ENCODE measurements around the gene ALDH5A1. TPM values are rescaled to one million over a fixed set of nuclear protein-coding genes. Genes with fewer than 3 reads are reported as not detected.

The ALDH5A1 gene
- total and polyA plus RNA-seq, 2 of the 13 experiments (the other 11 are each of a cell fraction or from before 2014, with no cell fraction given), result 12.8 to 32.5 TPM

DNA sequence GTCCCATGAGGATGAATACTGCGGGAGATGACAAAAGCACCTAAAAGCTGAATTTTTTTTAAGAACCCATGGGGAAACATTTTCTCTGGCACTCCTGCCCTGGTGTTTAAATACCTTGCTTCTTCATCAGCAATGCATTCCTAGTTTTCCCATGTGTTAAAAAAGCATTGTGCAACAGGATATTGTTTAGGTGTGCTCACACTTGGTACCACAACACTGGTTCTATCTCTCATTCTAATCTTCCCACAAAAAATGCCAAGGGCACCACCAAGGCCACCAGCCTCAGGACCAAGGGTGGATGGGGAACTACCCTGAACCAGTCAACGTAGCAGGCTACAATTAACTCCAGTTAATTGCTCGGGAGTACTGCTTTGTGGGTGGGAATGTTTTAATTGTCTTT, 50.9 kb downstream of the ALDH5A1 start:
- peak; percentile 51; the same call in 1 of the 2 replicates for TF ChIP-seq CEBPB (IDR thresholded peaks at IDR 0.05; ENCODE audit: borderline replicate concordance, low read depth, low read length)
- TF ChIP-seq, protein P1, sequence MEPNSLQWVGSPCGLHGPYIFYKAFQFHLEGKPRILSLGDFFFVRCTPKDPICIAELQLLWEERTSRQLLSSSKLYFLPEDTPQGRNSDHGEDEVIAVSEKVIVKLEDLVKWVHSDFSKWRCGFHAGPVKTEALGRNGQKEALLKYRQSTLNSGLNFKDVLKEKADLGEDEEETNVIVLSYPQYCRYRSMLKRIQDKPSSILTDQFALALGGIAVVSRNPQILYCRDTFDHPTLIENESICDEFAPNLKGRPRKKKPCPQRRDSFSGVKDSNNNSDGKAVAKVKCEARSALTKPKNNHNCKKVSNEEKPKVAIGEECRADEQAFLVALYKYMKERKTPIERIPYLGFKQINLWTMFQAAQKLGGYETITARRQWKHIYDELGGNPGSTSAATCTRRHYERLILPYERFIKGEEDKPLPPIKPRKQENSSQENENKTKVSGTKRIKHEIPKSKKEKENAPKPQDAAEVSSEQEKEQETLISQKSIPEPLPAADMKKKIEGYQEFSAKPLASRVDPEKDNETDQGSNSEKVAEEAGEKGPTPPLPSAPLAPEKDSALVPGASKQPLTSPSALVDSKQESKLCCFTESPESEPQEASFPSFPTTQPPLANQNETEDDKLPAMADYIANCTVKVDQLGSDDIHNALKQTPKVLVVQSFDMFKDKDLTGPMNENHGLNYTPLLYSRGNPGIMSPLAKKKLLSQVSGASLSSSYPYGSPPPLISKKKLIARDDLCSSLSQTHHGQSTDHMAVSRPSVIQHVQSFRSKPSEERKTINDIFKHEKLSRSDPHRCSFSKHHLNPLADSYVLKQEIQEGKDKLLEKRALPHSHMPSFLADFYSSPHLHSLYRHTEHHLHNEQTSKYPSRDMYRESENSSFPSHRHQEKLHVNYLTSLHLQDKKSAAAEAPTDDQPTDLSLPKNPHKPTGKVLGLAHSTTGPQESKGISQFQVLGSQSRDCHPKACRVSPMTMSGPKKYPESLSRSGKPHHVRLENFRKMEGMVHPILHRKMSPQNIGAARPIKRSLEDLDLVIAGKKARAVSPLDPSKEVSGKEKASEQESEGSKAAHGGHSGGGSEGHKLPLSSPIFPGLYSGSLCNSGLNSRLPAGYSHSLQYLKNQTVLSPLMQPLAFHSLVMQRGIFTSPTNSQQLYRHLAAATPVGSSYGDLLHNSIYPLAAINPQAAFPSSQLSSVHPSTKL (CRISPR knock-in tag; IDR thresholded peaks at IDR 0.05), result no peak
- no peak for TF ChIP-seq SOX13 (IDR thresholded peaks at IDR 0.05)
- peak in 1 of 2 experiments; percentile 19; a peak in 1 of 4 replicates for TF ChIP-seq SOX13 (CRISPR knock-in tag; conservative IDR thresholded peaks at IDR 0.05 in 1 of 2, IDR thresholded peaks at IDR 0.05 in 1 of 2)
- DNase-seq (ENCODE audit: low spot score) (peak; percentile 24), ATAC-seq (no peak), FAIRE-seq (no peak)
- no peaks in the 10 kb centered on the region for H4K20me1 ChIP-seq (ENCODE audit: insufficient read depth, low read length)
- no peak overlapping the region for H3K27ac ChIP-seq (ENCODE audit: extremely low read length, insufficient read depth, low read length)
- H2AFZ ChIP-seq (ENCODE audit: low read length), result no peak overlapping the region
- intact Hi-C loops (cut with micrococcal nuclease; ENCODE audit: unreplicated experiment) (no loop called here), in situ Hi-C loops (cut with HindIII; ENCODE audit: extremely low pct_ligation_motif_present, low pct_unique_long_range_greater_than_20kb) (no loop called here)
- H3K27me3 ChIP-seq (ENCODE audit: control insufficient read depth in 1 of 2, insufficient read depth in 2 of 2, low read length in 2 of 2), result peaks cover 0 to 3% of the 10 kb centered on the region in 2 experiments; a peak in 2 of 5 replicates
- CTCF ChIA-PET (ENCODE audit: low intra/inter-chr PET ratio, low total read pairs), result no interaction called here
- BruUV-seq (replicated peaks), result no TSS peak
- H3K79me2 ChIP-seq (ENCODE audit: insufficient read depth, low read length), result no peaks in the 10 kb centered on the region
- WGBS (ENCODE audit: low lambda C conversion rate), result 51% methylated on average over 3 of the region's 3 CpGs
- H3K9me3 ChIP-seq (ENCODE audit: low read length), result no peaks in the 10 kb centered on the region
- H3K4me1 ChIP-seq (ENCODE audit: insufficient read depth, low read length), result peaks cover 30% of the 10 kb centered on the region
- H3K9ac ChIP-seq (ENCODE audit: insufficient read depth, low read depth, low read length), result no peak overlapping the region
- POLR2A ChIA-PET, result no interaction called here
- no peak overlapping the region for H3K4me3 ChIP-seq (replicated peaks in 1 of 3; ENCODE audit: insufficient read depth in 1 of 3, low read depth in 2 of 3, low read length in 3 of 3)
- no peak overlapping the region for H3K4me2 ChIP-seq (ENCODE audit: low read depth, low read length)
- H3K36me3 ChIP-seq (replicated peaks in 1 of 2; ENCODE audit: control insufficient read depth in 1 of 2, insufficient read depth in 2 of 2, low read length in 2 of 2), result no peaks in the 10 kb centered on the region

DNA sequence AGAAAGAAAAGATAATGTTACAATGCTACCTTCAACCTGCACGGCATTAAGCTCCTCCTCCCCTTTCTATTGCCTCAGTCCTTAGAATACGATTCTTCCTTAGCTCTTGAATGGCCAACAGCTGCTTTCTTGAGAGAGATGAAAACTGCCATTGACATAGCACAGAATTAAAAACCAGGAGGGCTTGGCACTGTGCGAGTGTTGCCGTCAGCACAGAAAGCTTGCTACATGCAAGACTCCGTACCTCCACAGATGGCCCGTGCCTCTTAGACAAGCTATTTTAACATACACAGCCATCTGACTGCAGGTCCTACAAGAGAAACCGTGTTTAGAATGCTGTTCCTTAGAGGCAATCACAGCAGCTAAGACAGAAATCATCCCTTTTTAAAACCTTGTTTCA, 51.7 kb downstream of the ALDH5A1 start:
- DNase-seq (ENCODE audit: low spot score) (no peak), ATAC-seq (no peak), FAIRE-seq (no peak)
- 40% methylated on average over 7 of the region's 7 CpGs for WGBS (ENCODE audit: low lambda C conversion rate)
- peaks cover 0 to 3% of the 10 kb centered on the region in 2 experiments; a peak in 2 of 5 replicates for H3K27me3 ChIP-seq (ENCODE audit: control insufficient read depth in 1 of 2, insufficient read depth in 2 of 2, low read length in 2 of 2)
- H3K4me1 ChIP-seq (ENCODE audit: insufficient read depth, low read length), result peaks cover 31% of the 10 kb centered on the region
- ChIA-PET CTCF (ENCODE audit: low intra/inter-chr PET ratio, low total read pairs) (no interaction called here), POLR2A (interaction anchor here (1.0 kb wide), 1 partner anchor 64 kb away, joined by 3 read pairs; no protein-coding TSS in a partner anchor)
- no peak overlapping the region for H3K9ac ChIP-seq (ENCODE audit: insufficient read depth, low read depth, low read length)
- H3K36me3 ChIP-seq (replicated peaks in 1 of 2; ENCODE audit: control insufficient read depth in 1 of 2, insufficient read depth in 2 of 2, low read length in 2 of 2), result no peaks in the 10 kb centered on the region
- H4K20me1 ChIP-seq (ENCODE audit: insufficient read depth, low read length), result no peaks in the 10 kb centered on the region
- H3K4me2 ChIP-seq (ENCODE audit: low read depth, low read length), result no peak overlapping the region
- no peak overlapping the region for H3K4me3 ChIP-seq (replicated peaks in 1 of 3; ENCODE audit: insufficient read depth in 1 of 3, low read depth in 2 of 3, low read length in 3 of 3)
- BruUV-seq (replicated peaks), result no TSS peak
- intact Hi-C loops (cut with micrococcal nuclease; ENCODE audit: unreplicated experiment), result no loop called here
- no peaks in the 10 kb centered on the region for H3K79me2 ChIP-seq (ENCODE audit: insufficient read depth, low read length)
- no peak overlapping the region for H2AFZ ChIP-seq (ENCODE audit: low read length)
- no peaks in the 10 kb centered on the region for H3K9me3 ChIP-seq (ENCODE audit: low read length)
- no peak overlapping the region for H3K27ac ChIP-seq (ENCODE audit: extremely low read length, insufficient read depth, low read length)
- in situ Hi-C loops (cut with HindIII; ENCODE audit: extremely low pct_ligation_motif_present, low pct_unique_long_range_greater_than_20kb), result no loop called here
- TF ChIP-seq ATF7 (IDR thresholded peaks at IDR 0.05) (no peak), ATF7 (CRISPR knock-in tag; IDR thresholded peaks at IDR 0.05) (no peak), ZNF274 (CRISPR knock-in tag; IDR thresholded peaks at IDR 0.05) (no peak), HMG20A (CRISPR knock-in tag; IDR thresholded peaks at IDR 0.05; ENCODE audit: borderline replicate concordance) (no peak), GATAD1 (CRISPR knock-in tag; IDR thresholded peaks at IDR 0.05) (no peak)
- TF ChIP-seq, protein P2, sequence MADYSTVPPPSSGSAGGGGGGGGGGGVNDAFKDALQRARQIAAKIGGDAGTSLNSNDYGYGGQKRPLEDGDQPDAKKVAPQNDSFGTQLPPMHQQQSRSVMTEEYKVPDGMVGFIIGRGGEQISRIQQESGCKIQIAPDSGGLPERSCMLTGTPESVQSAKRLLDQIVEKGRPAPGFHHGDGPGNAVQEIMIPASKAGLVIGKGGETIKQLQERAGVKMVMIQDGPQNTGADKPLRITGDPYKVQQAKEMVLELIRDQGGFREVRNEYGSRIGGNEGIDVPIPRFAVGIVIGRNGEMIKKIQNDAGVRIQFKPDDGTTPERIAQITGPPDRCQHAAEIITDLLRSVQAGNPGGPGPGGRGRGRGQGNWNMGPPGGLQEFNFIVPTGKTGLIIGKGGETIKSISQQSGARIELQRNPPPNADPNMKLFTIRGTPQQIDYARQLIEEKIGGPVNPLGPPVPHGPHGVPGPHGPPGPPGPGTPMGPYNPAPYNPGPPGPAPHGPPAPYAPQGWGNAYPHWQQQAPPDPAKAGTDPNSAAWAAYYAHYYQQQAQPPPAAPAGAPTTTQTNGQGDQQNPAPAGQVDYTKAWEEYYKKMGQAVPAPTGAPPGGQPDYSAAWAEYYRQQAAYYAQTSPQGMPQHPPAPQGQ (CRISPR knock-in tag; IDR thresholded peaks at IDR 0.05; ENCODE audit: borderline replicate concordance), result no peak

All from HepG2 (cell line).